ENCODE measurements around the gene FAM240B. TPM values are rescaled to one million over a fixed set of nuclear protein-coding genes. Genes with fewer than 3 reads are reported as not detected.

The FAM240B gene
- total RNA-seq, 1 donor from 2014 or later, result not detected

Other genes starting within 250 kb of the FAM240B start
- 2.9 TPM for gene ANKRD18A, start 99.5 kb downstream of the FAM240B start, total RNA-seq